T follicular helper cell (primary cell): ENCODE results near the gene ANKRD33.

Experiments
- DNase-seq: peaks from one replicate; pipeline ENCODE4 v3.0.0-alpha.2; 2020; ENCODE audit warnings: low read depth

The ANKRD33 gene

GRCh38 chr12:51860986-51861385 lies 26.9 kb upstream of the ANKRD33 start:
- DNase-seq: no peak

- DNase-seq: no peak
Observed at GRCh38 chr12:51862947-51863346, 25.0 kb upstream of the ANKRD33 start.

GRCh38 chr12:51863363-51863932 lies 24.5 kb upstream of the ANKRD33 start:
- DNase-seq: no peak

GRCh38 chr12:51863933-51864832 lies 23.7 kb upstream of the ANKRD33 start:
- no peak for DNase-seq

- DNase-seq: no peak
Observed at GRCh38 chr12:51864833-51865670, 22.9 kb upstream of the ANKRD33 start.

GRCh38 chr12:51865757-51866270 lies 22.1 kb upstream of the ANKRD33 start:
- DNase-seq: no peak

- DNase-seq: no peak
Observed at GRCh38 chr12:51866324-51866723, 21.6 kb upstream of the ANKRD33 start.

GRCh38 chr12:51866762-51867161 lies 21.1 kb upstream of the ANKRD33 start:
- DNase-seq: no peak

- no peak for DNase-seq
Observed at GRCh38 chr12:51867371-51867770, 20.5 kb upstream of the ANKRD33 start.

GRCh38 chr12:51867796-51868428 lies 20.0 kb upstream of the ANKRD33 start:
- no peak for DNase-seq

- DNase-seq: no peak
Observed at GRCh38 chr12:51868821-51869495, 18.9 kb upstream of the ANKRD33 start.

- DNase-seq: no peak
Observed at GRCh38 chr12:51869496-51869865, 18.4 kb upstream of the ANKRD33 start.

GRCh38 chr12:51869931-51870330 lies 18.0 kb upstream of the ANKRD33 start:
- no peak for DNase-seq

GRCh38 chr12:51870504-51870903 lies 17.4 kb upstream of the ANKRD33 start:
- DNase-seq: no peak

GRCh38 chr12:51871126-51871525 lies 16.8 kb upstream of the ANKRD33 start:
- no peak for DNase-seq

- DNase-seq: no peak
Observed at GRCh38 chr12:51871918-51872688, 15.8 kb upstream of the ANKRD33 start.

GRCh38 chr12:51872689-51872981 lies 15.3 kb upstream of the ANKRD33 start:
- no peak for DNase-seq

GRCh38 chr12:51873251-51873994 lies 14.5 kb upstream of the ANKRD33 start:
- DNase-seq: no peak

- no peak for DNase-seq
Observed at GRCh38 chr12:51874000-51874399, 13.9 kb upstream of the ANKRD33 start.

GRCh38 chr12:51874486-51874885 lies 13.4 kb upstream of the ANKRD33 start:
- DNase-seq: no peak
